Endothelial cell of umbilical vein (primary cell): ENCODE results near the gene SLC5A10.

Experiments
- CTCF ChIP-seq, 2 donors: IDR thresholded peaks; 1 replicate in 1 of 2; 2 replicates in 1 of 2; pipeline ENCODE4 v1.5.1; 2011; ENCODE audit warnings: low read length in 2 of 2, mild to moderate bottlenecking in 2 of 2, moderate library complexity in 2 of 2, control low read depth in 1 of 2, inconsistent platforms in 1 of 2, low read depth in 1 of 2; ENCODE audit not compliant: insufficient read depth in 1 of 2; ENCODE audit errors: extremely low read depth in 1 of 2
- EZH2 ChIP-seq: IDR thresholded peaks from 2 replicates; pipeline ENCODE4 v1.6.1; 2012; ENCODE audit warnings: borderline replicate concordance, low read depth, mild to moderate bottlenecking, moderate library complexity, low read length, inconsistent platforms; ENCODE audit not compliant: severe bottlenecking
- JUN ChIP-seq: IDR thresholded peaks from 2 replicates; pipeline ENCODE4 v1.6.1; 2011; ENCODE audit warnings: borderline replicate concordance, low read depth; ENCODE audit not compliant: insufficient read length, insufficient read depth
- POLR2A ChIP-seq: IDR thresholded peaks from 2 replicates; pipeline ENCODE4 v1.6.1; 2012; ENCODE audit warnings: low read depth, mild to moderate bottlenecking, control low read depth, low read length
- POLR2AphosphoS5 ChIP-seq: IDR thresholded peaks from 2 replicates; pipeline ENCODE4 v1.6.1; 2012; ENCODE audit warnings: low read depth, mild to moderate bottlenecking, control low read depth, low read length, moderate library complexity; ENCODE audit not compliant: insufficient read depth
- TF ChIP-seq, protein P1 (sequence below): IDR thresholded peaks from 2 replicates; pipeline ENCODE4 v1.6.1; 2011; ENCODE audit not compliant: insufficient read depth, insufficient read length

GRCh38 chr17:18987230-18987610, 35.3 kb downstream of the SLC5A10 start:
- TF ChIP-seq, protein P1, sequence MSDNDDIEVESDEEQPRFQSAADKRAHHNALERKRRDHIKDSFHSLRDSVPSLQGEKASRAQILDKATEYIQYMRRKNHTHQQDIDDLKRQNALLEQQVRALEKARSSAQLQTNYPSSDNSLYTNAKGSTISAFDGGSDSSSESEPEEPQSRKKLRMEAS = no peak
- no peak for TF ChIP-seq POLR2A
- TF ChIP-seq CTCF (IDR thresholded peaks at IDR 0.05; ENCODE audit: extremely low read depth in 1 of 2, insufficient read depth in 1 of 2, low read depth in 1 of 2, low read length in 2 of 2) = no peak
- no peak for TF ChIP-seq POLR2AphosphoS5
- no peak for TF ChIP-seq JUN
- TF ChIP-seq EZH2 = no peak
